ENCODE data around the gene SLC9C2. TPM values are rescaled to one million over a fixed set of nuclear protein-coding genes. Genes with fewer than 3 reads are reported as not detected.

SLC9C2 gene
- total and polyA plus RNA-seq, 7 experiments from 2014 or later, result not detected

GRCh38 chr1:173554089-173554488 lies 48.8 kb downstream of the SLC9C2 start:
- peaks cover 0 to 2% (median 0%) of the 10 kb centered on the region in 11 donors for H3K9me3 Mint-ChIP-seq
- ATAC-seq (no peak), DNase-seq (no peak)
- no peak overlapping the region for H3K4me3 ChIP-seq (ENCODE audit: low read length)
- H3K36me3 ChIP-seq (ENCODE audit: control insufficient read depth in 2 of 3, insufficient read depth in 3 of 3, low read length in 3 of 3), result no peaks in the 10 kb centered on the region
- H3K4me1 ChIP-seq (ENCODE audit: control insufficient read depth in 2 of 2, insufficient read depth in 2 of 2, low read length in 2 of 2), result peaks cover 30 to 33% of the 10 kb centered on the region in 2 donors
- H3K27ac Mint-ChIP-seq, result peak overlapping the region in 3 of 9 donors; percentile 15 to 64 (median 43)
- CTCF ChIA-PET, result no interaction called here
- H3K36me3 Mint-ChIP-seq, result peaks cover 0 to 5% (median 0%) of the 10 kb centered on the region in 5 donors
- no peaks in the 10 kb centered on the region for H3K9me3 ChIP-seq (ENCODE audit: control insufficient read depth in 2 of 3, low read length in 3 of 3)
- intact Hi-C loops (cut with micrococcal nuclease), result loop anchor here in 1 of 2 donors (5.0 kb wide), 1 partner anchor 122 kb away; no protein-coding TSS in a partner anchor
- no peak overlapping the region for H3K27ac ChIP-seq (ENCODE audit: low read depth, low read length)
- POLR2A ChIA-PET, result interaction anchor here (0.5 kb wide), 1 partner anchor 150 kb away, joined by 3 read pairs; no protein-coding TSS in a partner anchor
- H3K27me3 Mint-ChIP-seq, result no peaks in the 10 kb centered on the region
- H3K27me3 ChIP-seq (ENCODE audit: control insufficient read depth in 2 of 2, insufficient read depth in 2 of 2, low read length in 2 of 2), result no peaks in the 10 kb centered on the region
- H3K4me1 Mint-ChIP-seq, result peaks cover 21 to 68% (median 49%) of the 10 kb centered on the region in 7 donors
- no peak overlapping the region for H3K4me3 Mint-ChIP-seq

GRCh38 chr1:173553312-173553711 lies 49.6 kb downstream of the SLC9C2 start:
- Histone ChIP-seq H3K36me3 (ENCODE audit: control insufficient read depth in 2 of 3, insufficient read depth in 3 of 3, low read length in 3 of 3) (no peaks in the 10 kb centered on the region), H3K4me1 (ENCODE audit: control insufficient read depth in 2 of 2, insufficient read depth in 2 of 2, low read length in 2 of 2) (peaks cover 30 to 33% of the 10 kb centered on the region in 2 donors), H3K9me3 (ENCODE audit: control insufficient read depth in 2 of 3, low read length in 3 of 3) (no peaks in the 10 kb centered on the region), H3K4me3 (ENCODE audit: low read length) (no peak overlapping the region), H3K27me3 (ENCODE audit: control insufficient read depth in 2 of 2, insufficient read depth in 2 of 2, low read length in 2 of 2) (no peaks in the 10 kb centered on the region), H3K27ac (ENCODE audit: low read depth, low read length) (no peak overlapping the region)
- H3K9me3 Mint-ChIP-seq, result peaks cover 0 to 2% (median 0%) of the 10 kb centered on the region in 11 donors
- H3K36me3 Mint-ChIP-seq, result peaks cover 0 to 5% (median 0%) of the 10 kb centered on the region in 5 donors
- intact Hi-C loops (cut with micrococcal nuclease), result loop anchor here in 1 of 2 donors (5.0 kb wide), 1 partner anchor 121 kb away; no protein-coding TSS in a partner anchor
- CTCF ChIA-PET, result no interaction called here
- DNase-seq (no peak), ATAC-seq (no peak)
- H3K4me3 Mint-ChIP-seq, result peak overlapping the region in 2 of 10 donors; percentile 1 to 67
- peaks cover 21 to 68% (median 52%) of the 10 kb centered on the region in 7 donors for H3K4me1 Mint-ChIP-seq
- POLR2A ChIA-PET, result no interaction called here
- H3K27ac Mint-ChIP-seq, result peak overlapping the region in 6 of 9 donors; percentile 3 to 69 (median 24)
- no peaks in the 10 kb centered on the region for H3K27me3 Mint-ChIP-seq

DNA sequence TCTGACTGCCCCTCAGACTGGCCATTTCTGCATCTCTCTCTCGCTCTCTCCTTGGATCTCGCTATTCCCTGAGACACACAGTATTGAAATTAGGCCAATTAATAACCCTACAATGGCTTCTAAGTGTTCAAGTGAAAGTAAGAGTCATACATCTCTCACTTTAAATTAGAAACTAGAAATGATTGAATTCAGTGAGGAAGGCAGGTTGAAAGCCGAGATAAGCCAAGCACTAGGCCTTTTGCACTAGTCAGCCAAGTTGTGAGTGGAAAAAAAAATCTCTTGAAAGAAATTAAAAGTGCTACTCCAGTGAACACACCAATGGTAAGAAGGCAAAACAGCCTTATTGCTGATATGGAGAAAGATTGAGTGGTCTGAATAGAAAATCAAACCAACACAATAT lies 51.2 kb downstream of the SLC9C2 start:
- peak overlapping the region; percentile 21 to 88 (median 65) for H3K27ac Mint-ChIP-seq
- H3K4me3 Mint-ChIP-seq, result peak overlapping the region in 6 of 10 donors; percentile 30 to 67 (median 44)
- ATAC-seq (no peak), DNase-seq (no peak)
- intact Hi-C loops (cut with micrococcal nuclease), result loop anchor here in 1 of 2 donors (5.0 kb wide), 1 partner anchor 119 kb away; no protein-coding TSS in a partner anchor
- Histone ChIP-seq H3K4me1 (ENCODE audit: control insufficient read depth in 2 of 2, insufficient read depth in 2 of 2, low read length in 2 of 2) (peaks cover 30 to 36% of the 10 kb centered on the region in 2 donors), H3K4me3 (ENCODE audit: low read length) (no peak overlapping the region), H3K27me3 (ENCODE audit: control insufficient read depth in 2 of 2, insufficient read depth in 2 of 2, low read length in 2 of 2) (no peaks in the 10 kb centered on the region), H3K27ac (ENCODE audit: low read depth, low read length) (peak overlapping the region; percentile 34), H3K9me3 (ENCODE audit: control insufficient read depth in 2 of 3, low read length in 3 of 3) (no peaks in the 10 kb centered on the region), H3K36me3 (ENCODE audit: control insufficient read depth in 2 of 3, insufficient read depth in 3 of 3, low read length in 3 of 3) (no peaks in the 10 kb centered on the region)
- H3K36me3 Mint-ChIP-seq, result peaks cover 0 to 5% (median 0%) of the 10 kb centered on the region in 5 donors
- H3K9me3 Mint-ChIP-seq, result peaks cover 0 to 2% (median 0%) of the 10 kb centered on the region in 11 donors
- ChIA-PET CTCF (no interaction called here), POLR2A (interaction anchor here (0.8 to 0.9 kb wide), 2 partner anchors 10 to 21 kb away, joined by 3 to 4 read pairs; no protein-coding TSS in a partner anchor)
- peaks cover 21 to 74% (median 48%) of the 10 kb centered on the region in 7 donors for H3K4me1 Mint-ChIP-seq
- no peaks in the 10 kb centered on the region for H3K27me3 Mint-ChIP-seq

DNA sequence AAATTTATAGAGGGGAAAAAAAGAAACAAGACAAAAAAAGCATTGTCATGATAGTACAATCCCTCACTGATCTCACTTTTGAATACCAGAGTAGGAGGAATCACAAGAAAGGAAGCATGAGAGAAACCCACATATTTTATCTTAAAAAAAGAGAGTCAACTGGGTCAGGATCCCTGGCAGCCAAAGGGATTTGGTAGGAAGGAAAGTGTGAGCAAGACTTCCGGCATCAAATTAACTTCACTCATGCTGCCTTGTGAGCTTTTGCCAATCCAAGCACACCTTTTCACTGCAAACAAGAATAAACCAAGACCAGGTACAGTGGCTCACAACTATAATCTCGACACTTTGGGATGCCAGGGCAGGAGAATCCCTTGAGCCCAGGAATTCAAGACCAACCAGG lies 53.1 kb downstream of the SLC9C2 start:
- Mint-ChIP-seq H3K36me3 (peaks cover 0 to 4% (median 0%) of the 10 kb centered on the region in 5 donors), H3K4me1 (peaks cover 21 to 78% (median 48%) of the 10 kb centered on the region in 7 donors), H3K4me3 (peak overlapping the region in 6 of 10 donors; percentile 20 to 70 (median 38)), H3K27ac (peak overlapping the region in 7 of 9 donors; percentile 13 to 80 (median 72)), H3K27me3 (no peaks in the 10 kb centered on the region), H3K9me3 (peaks cover 0 to 4% (median 0%) of the 10 kb centered on the region in 11 donors)
- ChIA-PET CTCF (no interaction called here), POLR2A (no interaction called here)
- no peak overlapping the region for H3K27ac ChIP-seq (ENCODE audit: low read depth, low read length)
- no peaks in the 10 kb centered on the region for H3K27me3 ChIP-seq (ENCODE audit: control insufficient read depth in 2 of 2, insufficient read depth in 2 of 2, low read length in 2 of 2)
- DNase-seq (no peak), ATAC-seq (no peak)
- no peak overlapping the region for H3K4me3 ChIP-seq (ENCODE audit: low read length)
- H3K4me1 ChIP-seq (ENCODE audit: control insufficient read depth in 2 of 2, insufficient read depth in 2 of 2, low read length in 2 of 2), result peaks cover 30 to 36% of the 10 kb centered on the region in 2 donors
- no peaks in the 10 kb centered on the region for H3K9me3 ChIP-seq (ENCODE audit: control insufficient read depth in 2 of 3, low read length in 3 of 3)
- intact Hi-C loops (cut with micrococcal nuclease), result loop anchor here in 1 of 2 donors (5.0 kb wide), 1 partner anchor 118 kb away; no protein-coding TSS in a partner anchor
- no peaks in the 10 kb centered on the region for H3K36me3 ChIP-seq (ENCODE audit: control insufficient read depth in 2 of 3, insufficient read depth in 3 of 3, low read length in 3 of 3)

- Mint-ChIP-seq H3K27me3 (peaks cover 0 to 9% (median 0%) of the 10 kb centered on the region in 5 donors), H3K4me1 (peaks cover 7 to 37% (median 18%) of the 10 kb centered on the region in 7 donors), H3K4me3 (no peak overlapping the region), H3K27ac (no peak overlapping the region), H3K9me3 (peaks cover 0 to 13% (median 3%) of the 10 kb centered on the region in 11 donors), H3K36me3 (peaks cover 0 to 9% (median 0%) of the 10 kb centered on the region in 5 donors)
- Histone ChIP-seq H3K4me1 (ENCODE audit: control insufficient read depth in 2 of 2, insufficient read depth in 2 of 2, low read length in 2 of 2) (peaks cover 10 to 11% of the 10 kb centered on the region in 2 donors), H3K27ac (ENCODE audit: low read depth, low read length) (no peak overlapping the region), H3K36me3 (ENCODE audit: control insufficient read depth in 2 of 3, insufficient read depth in 3 of 3, low read length in 3 of 3) (no peaks in the 10 kb centered on the region), H3K4me3 (ENCODE audit: low read length) (no peak overlapping the region), H3K9me3 (ENCODE audit: control insufficient read depth in 2 of 3, low read length in 3 of 3) (no peaks in the 10 kb centered on the region), H3K27me3 (ENCODE audit: control insufficient read depth in 2 of 2, insufficient read depth in 2 of 2, low read length in 2 of 2) (no peaks in the 10 kb centered on the region)
- ATAC-seq (no peak), DNase-seq (no peak)
- ChIA-PET CTCF (no interaction called here), POLR2A (no interaction called here)
- intact Hi-C loops (cut with micrococcal nuclease), result no loop called here
Measured at GRCh38 chr1:173545688-173546087, 57.2 kb downstream of the SLC9C2 start.

GRCh38 chr1:173536223-173536622 lies 66.6 kb downstream of the SLC9C2 start:
- intact Hi-C loops (cut with micrococcal nuclease), result no loop called here
- CTCF ChIA-PET, result no interaction called here

More at GRCh38 chr1:173536223-173536622, 66.6 kb downstream of the SLC9C2 start:
- Mint-ChIP-seq H3K27ac (no peak overlapping the region), H3K4me3 (no peak overlapping the region), H3K9me3 (peaks cover 0 to 7% (median 0%) of the 10 kb centered on the region in 11 donors), H3K4me1 (peaks cover 7 to 17% (median 14%) of the 10 kb centered on the region in 7 donors), H3K27me3 (peaks cover 0 to 12% (median 0%) of the 10 kb centered on the region in 5 donors), H3K36me3 (peaks cover 0 to 5% (median 0%) of the 10 kb centered on the region in 5 donors)
- Histone ChIP-seq H3K27ac (ENCODE audit: low read depth, low read length) (no peak overlapping the region), H3K27me3 (ENCODE audit: control insufficient read depth in 2 of 2, insufficient read depth in 2 of 2, low read length in 2 of 2) (no peaks in the 10 kb centered on the region), H3K9me3 (ENCODE audit: control insufficient read depth in 2 of 3, low read length in 3 of 3) (no peaks in the 10 kb centered on the region), H3K36me3 (ENCODE audit: control insufficient read depth in 2 of 3, insufficient read depth in 3 of 3, low read length in 3 of 3) (no peaks in the 10 kb centered on the region), H3K4me1 (ENCODE audit: control insufficient read depth in 2 of 2, insufficient read depth in 2 of 2, low read length in 2 of 2) (peaks cover 4 to 5% of the 10 kb centered on the region in 2 donors), H3K4me3 (ENCODE audit: low read length) (no peak overlapping the region)
- no peak for DNase-seq
- POLR2A ChIA-PET, result no interaction called here
- no peak for ATAC-seq
